ENCODE measurements around the gene ARPC3.

The ARPC3 gene

GRCh38 chr12:110449799-110450497 is at the start of gene ARPC3:
TSS of gene ARPC3 (minus strand) at chr12:110450337. CDS start at chr12:110450260, 77 bp downstream.
- DNase-seq, result peak; percentile 92
- peaks cover 3% of the 10 kb centered on the region for H3K27me3 Mint-ChIP-seq (ENCODE audit: low read depth, poor library complexity)
- H3K4me1 Mint-ChIP-seq, result peaks cover 21% of the 10 kb centered on the region
- TF ChIP-seq CTCF (IDR thresholded peaks at IDR 0.05), result peak; percentile 73
- peak within 1 kb of the TSS; percentile 99 for H3K27ac Mint-ChIP-seq
- no peaks in the 10 kb centered on the region for H3K9me3 Mint-ChIP-seq
- H3K4me3 Mint-ChIP-seq, result peak within 1 kb of the TSS; percentile 100
- peaks cover 46% of the 10 kb centered on the region for H3K36me3 Mint-ChIP-seq (ENCODE audit: low read depth)

- H3K4me3 Mint-ChIP-seq, result peak overlapping the region; percentile 58
- H3K27me3 Mint-ChIP-seq (ENCODE audit: low read depth, poor library complexity), result no peaks in the 10 kb centered on the region
- peaks cover 11% of the 10 kb centered on the region for H3K9me3 Mint-ChIP-seq
- DNase-seq, result no peak
- peaks cover 31% of the 10 kb centered on the region for H3K36me3 Mint-ChIP-seq (ENCODE audit: low read depth)
- peaks cover 35% of the 10 kb centered on the region for H3K4me1 Mint-ChIP-seq
- TF ChIP-seq CTCF (IDR thresholded peaks at IDR 0.05), result no peak
- H3K27ac Mint-ChIP-seq, result peak overlapping the region; percentile 80
Observed at GRCh38 chr12:110498984-110499706, 49.0 kb upstream of the ARPC3 start.

GRCh38 chr12:110475426-110475825 is 25.3 kb upstream of the ARPC3 start:
- no peak for DNase-seq
- H3K9me3 Mint-ChIP-seq, result no peaks in the 10 kb centered on the region
- no peak overlapping the region for H3K27ac Mint-ChIP-seq
- no peak overlapping the region for H3K4me3 Mint-ChIP-seq
- H3K27me3 Mint-ChIP-seq (ENCODE audit: low read depth, poor library complexity), result no peaks in the 10 kb centered on the region
- peaks cover 58% of the 10 kb centered on the region for H3K36me3 Mint-ChIP-seq (ENCODE audit: low read depth)
- H3K4me1 Mint-ChIP-seq, result no peaks in the 10 kb centered on the region
- no peak for TF ChIP-seq CTCF (IDR thresholded peaks at IDR 0.05)

GRCh38 chr12:110468214-110469048 is 18.3 kb upstream of the ARPC3 start, which contains the start of the genes FAM216A and GPN3:
TSS of gene FAM216A (plus strand) at chr12:110468845. CDS start at chr12:110468876, 31 bp downstream.
TSS of gene GPN3 (minus strand) at chr12:110468257. CDS start at chr12:110468203, 54 bp downstream.
- Mint-ChIP-seq H3K4me3 (peak within 1 kb of the TSS; percentile 98), H3K9me3 (no peaks in the 10 kb centered on the region), H3K27ac (peak within 1 kb of the TSS; percentile 97), H3K36me3 (ENCODE audit: low read depth) (peaks cover 40% of the 10 kb centered on the region), H3K27me3 (ENCODE audit: low read depth, poor library complexity) (peaks cover 3% of the 10 kb centered on the region), H3K4me1 (peaks cover 32% of the 10 kb centered on the region)
- TF ChIP-seq CTCF (IDR thresholded peaks at IDR 0.05), result no peak
- peak; percentile 93 for DNase-seq

- Mint-ChIP-seq H3K36me3 (ENCODE audit: low read depth) (peaks cover 42% of the 10 kb centered on the region), H3K9me3 (no peaks in the 10 kb centered on the region), H3K27ac (peak overlapping the region; percentile 97), H3K4me1 (peaks cover 32% of the 10 kb centered on the region), H3K4me3 (peak overlapping the region; percentile 98), H3K27me3 (ENCODE audit: low read depth, poor library complexity) (peaks cover 3% of the 10 kb centered on the region)
- no peak for DNase-seq
- TF ChIP-seq CTCF (IDR thresholded peaks at IDR 0.05), result no peak
Observed at GRCh38 chr12:110467847-110468213, 17.7 kb upstream of the ARPC3 start.
